Mesenteric fat pad (tissue), 1 donor: Measurements from ENCODE around the gene FRMD6. TPM values are rescaled to one million over a fixed set of nuclear protein-coding genes. Genes with fewer than 3 reads are reported as not detected.

Experiments used
- DNase-seq: peaks from one replicate; pipeline ENCODE4 v3.0.0-alpha.2; 2020; ENCODE audit warnings: low spot score
- long read RNA-seq: library from polyadenylated mRNA; unstranded; transcript quantifications from one replicate; pipeline ENCODE4 v2.0.0, GENCODE V29; 2020
- total RNA-seq: library from RNA; stranded (reverse); fragmentation: NEBNext Ultra II Directional; extraction: Animal tissue kit (Norgen Biotek cat#: 25700); gene quantifications from one replicate; pipeline ENCODE4 v1.2.1, GENCODE V29; 2021
- donor health status: DM: yes; HTN: yes; CAD: no.

Gene FRMD6
- 19.0 TPM for total RNA-seq
- long read RNA-seq, partial matches to known transcripts: 0 of 3 reads
- long read RNA-seq, other reads (novel, unspliced or antisense): 2 of 3 reads

DNA sequence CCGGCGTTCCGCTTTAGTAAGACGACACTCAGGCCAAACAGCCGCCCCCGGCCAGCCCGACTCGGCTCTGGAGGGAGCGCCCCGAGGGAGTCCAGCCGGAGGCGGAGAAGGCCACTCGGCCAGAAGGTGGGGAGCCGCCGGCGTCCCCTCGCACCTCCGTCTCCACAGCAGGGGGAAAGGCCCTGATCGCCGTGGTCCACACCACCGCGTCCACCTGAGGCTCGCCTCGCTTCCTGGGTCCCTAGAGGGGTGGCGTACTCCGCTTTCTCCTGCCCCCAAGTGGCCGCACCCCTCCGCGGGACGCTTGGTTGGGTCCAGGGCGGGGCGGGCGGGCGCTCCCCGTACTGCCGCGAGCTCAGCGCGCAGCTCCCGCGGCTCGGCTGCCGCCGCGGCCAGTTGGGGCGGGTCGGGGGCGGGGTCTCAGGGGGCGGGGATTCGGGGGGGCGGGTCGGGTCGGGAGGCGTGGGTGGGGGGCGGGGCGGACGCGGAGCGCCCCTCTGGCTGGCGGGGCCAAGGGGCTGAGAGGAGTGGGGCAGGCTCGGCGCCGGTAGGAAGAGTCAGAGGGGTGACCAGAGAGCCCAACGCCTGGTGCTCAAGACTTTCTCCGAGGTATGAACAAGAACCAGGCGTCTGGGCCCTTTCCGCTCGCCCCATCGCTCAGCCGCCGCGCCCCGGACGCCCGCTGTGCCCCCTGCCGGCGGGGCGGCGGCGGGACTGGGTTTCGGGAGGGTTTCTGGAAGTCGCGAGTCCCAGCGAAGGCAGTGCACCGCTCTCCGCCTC, at the start of gene FRMD6:
Gene FRMD6 (plus strand): TSS at position 523 of the 780 bp plus-strand sequence. CDS start 37,927 bp downstream, outside the sequence.
- DNase-seq: peak; percentile 96

DNA sequence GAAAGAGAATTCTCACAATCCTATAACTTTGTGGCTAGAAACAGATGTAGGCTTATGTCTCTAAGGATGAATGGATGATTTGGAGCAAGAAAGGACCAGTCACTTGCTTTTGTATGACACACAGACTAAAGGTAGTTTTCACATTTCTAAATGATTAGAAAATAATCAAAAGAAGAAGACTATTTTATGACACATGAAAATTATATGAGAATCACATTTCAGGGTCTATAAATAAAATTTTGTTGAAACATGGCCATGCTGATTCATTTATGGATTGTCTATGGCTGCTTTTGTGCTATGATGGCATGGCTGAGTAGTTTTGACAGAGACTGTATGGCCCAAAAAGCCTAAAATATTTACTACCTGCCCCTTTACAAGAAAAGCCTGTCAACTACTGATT, 49.4 kb upstream of the FRMD6 start:
- DNase-seq: no peak

DNA sequence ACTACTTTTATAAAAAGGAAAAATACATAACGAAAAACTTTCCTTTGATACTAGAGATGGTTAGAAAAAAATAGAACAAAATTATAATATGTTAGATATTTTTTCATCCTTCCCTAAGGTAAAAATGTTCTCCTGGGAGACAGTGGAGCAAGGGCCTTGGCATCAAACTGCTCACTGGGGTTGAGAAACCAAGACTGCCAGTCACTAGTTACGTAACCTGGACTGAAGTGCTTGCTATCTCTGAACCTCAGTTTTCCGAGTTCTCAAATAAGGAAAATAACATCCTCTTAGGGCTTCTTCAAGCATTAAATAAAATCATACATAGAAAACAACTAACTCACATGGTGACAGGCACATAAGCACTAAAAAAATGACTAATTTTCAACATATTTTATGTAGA, 48.2 kb upstream of the FRMD6 start:
- DNase-seq: no peak

DNA sequence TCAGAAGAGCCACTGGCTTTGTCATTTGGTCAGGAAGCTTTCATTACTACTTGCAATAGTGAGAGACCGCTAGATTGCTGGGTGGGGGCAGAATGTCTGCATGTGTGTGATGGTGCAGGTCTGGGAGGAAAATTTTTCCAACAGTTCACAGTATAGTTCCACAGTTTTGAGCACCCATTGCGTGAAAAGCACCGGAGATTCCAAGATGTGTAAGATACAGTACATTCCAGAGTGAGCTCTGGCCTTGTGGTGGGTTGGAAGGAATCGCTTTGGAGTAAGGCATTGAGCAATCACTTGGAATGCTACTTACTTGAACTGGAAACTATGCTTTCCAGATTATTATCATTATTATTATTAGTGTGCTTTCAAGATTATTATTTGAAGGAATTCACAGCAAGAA, 47.6 kb upstream of the FRMD6 start:
- no peak for DNase-seq

DNA sequence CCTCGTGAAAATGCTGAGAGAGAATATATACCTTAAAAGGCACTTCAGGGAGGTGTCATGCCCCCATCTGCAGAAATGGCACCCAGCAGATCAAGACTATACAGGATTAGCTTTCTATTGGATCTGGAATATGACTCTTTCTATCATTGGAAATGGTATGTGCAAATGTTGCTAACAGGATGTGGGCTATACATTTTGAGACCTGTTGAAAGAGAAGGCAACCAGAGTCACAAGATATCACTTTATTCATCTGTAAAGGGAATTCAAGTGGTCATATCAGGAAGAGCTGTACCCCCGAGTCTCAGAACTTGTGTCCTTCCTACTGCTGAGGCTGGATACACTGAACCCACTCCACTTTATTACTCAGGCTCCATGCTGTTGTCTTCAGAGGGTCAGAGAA, 46.1 kb upstream of the FRMD6 start:
- DNase-seq: no peak

DNA sequence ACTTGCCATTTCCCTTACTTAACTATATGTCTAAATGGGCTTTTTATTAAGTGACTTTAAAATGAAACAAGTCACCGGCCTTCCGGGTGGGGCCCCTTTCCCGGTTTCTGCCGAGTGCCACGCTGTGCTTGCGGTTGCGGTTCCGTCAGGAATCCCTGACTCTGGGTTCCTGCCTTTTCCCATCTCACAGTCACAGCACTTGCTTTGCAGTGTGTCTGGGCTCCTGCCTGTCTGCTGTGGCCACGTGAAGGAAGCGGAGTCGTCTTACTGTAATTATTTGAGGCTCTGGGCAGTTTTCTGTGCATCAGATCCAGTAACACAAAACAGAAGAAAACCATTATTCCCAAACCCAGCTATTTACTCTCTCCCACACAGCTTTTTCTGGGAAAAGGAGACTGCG, 44.0 kb upstream of the FRMD6 start:
- no peak for DNase-seq

DNA sequence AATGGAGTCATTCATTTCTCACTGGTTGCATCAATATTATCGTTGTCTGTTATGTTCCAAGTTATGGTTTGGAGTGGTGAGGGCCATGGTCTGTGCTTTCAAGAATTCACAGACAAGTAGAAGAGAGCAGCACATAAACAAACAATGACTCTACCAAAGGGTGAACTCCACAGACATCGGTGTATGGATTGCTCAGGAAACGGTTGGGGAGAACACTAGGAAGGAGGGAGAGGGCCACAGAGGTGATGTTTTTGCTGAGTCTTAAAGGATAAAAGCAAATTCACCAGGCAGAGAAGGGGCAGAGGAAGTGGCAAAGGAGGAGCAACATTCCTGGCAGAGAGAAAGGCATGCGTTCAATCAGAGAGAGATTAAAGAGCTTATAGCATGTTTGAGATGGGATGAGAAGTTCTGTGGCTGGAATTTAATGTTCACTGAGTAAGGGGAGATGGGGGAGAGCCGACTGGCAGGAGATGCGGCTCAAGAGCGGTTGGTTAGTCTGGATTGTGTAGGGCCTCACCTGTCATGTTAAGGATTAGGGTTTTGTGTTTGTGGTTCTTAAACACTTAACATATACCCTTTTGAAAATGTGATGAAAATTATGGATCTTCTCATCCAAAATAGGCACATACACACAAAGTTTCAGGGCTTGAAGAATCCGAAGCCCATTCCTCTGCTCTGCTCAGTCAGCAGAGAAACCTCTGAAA, 42.3 kb upstream of the FRMD6 start:
- DNase-seq: no peak

DNA sequence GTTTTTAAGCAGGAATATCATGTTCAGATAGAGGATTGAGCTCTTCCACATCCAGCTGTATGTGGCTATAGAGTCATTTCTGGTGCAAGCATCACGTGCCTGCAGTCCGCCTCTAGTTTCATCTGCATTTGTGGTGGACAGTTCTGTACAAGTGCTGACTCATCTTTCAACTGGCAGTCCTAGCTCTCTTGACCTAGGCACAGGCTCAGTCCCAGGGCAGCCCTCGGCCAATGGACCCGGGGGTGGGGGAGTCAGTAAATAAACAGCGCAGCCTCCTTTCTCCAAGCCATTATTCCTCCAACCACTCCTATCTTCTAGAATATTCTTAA, 41.8 kb upstream of the FRMD6 start:
- no peak for DNase-seq

DNA sequence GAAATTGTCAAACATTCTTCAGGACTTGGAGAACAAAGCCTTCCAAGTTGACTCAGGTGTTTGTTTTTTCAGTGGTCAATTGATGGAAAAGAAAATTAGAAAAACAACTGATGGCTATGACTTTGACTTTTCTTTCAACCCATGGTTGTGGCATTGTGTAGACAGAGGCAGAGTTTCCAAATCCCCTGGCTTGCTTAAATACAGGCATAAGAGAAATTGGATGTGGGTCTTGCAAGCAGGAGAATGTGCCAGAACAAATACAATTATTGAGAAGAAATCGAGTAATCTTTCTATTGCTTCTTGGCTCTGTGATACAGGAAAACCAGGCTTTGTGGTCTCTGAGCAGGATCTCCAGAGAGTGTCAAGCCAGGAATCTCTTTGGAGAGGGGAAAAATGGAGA, 40.9 kb upstream of the FRMD6 start:
- DNase-seq: no peak

DNA sequence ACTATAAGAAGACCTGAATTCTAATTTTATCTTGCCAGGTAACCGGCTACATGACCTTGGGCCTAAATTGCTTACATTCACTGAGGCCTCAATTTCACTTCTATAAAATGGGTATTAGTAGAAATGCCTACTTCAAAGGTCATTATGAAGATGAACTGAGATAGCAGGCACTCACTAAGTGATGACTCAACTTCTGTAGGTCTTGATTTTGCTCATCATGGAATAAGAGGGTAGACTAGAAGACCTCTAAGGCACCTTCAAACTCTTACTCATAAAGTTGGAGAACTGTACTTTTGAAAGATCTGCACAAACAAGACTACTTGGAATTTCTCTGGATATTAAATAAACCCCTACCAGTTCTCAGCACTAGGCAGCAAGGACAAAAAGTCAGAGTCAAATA, 39.3 kb upstream of the FRMD6 start:
- no peak for DNase-seq

DNA sequence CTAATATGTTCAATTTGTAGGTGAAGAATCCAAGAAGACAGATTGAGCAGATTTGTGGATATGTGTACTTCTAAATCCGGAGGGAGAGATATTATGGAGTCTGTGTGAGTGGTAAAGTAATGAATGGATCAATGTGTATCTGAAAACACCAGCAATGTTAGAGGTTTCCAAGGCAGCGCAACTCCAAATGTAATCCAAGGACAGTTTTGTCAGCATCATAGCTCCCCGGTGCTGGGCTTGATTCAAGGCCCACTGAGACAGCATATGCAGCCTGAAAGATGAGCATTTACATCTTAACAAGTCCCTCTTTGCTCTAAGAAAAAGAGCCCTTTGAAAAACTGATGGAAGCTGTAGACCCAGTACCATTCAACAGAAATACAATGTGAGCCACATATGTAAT, 38.3 kb upstream of the FRMD6 start:
- no peak for DNase-seq

DNA sequence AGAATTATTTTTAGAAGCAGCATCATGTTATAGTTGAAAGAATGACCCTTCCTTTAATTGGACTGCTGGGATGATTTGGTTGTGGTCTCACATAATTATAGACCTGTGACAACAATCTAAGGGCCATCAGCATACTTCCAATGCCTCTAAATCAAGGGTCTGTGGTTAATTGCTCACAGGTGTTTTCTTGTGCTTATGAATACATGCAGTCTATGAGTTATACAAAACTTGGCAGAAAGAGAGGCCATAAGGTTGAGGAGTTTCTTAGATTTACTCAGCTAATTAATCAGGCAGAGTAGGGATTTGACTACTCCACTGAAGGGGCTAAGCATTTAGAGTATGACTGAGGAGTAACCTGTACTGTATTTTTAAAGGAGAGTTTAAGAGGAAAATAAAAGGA, 37.0 kb upstream of the FRMD6 start:
- DNase-seq: no peak

DNA sequence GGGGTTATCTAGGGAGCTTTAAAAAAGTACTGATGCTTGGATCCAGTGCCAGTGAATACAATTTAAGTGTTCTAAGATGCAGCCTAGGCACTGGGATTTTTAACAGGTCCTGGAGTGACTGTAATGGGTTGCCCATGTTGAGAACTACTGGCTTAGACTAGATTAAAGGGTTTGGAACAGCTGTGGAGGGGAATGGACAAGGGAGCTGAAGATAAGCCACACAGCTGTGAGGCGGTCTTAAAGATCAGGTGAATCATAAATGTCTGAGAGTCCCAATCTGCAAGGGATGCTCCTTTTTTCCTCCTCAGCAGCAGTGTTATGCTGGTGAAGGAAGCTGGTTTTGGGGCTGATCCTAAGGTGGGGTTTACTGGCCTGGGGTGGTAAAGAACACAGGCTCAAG, 35.5 kb upstream of the FRMD6 start:
- DNase-seq: no peak

DNA sequence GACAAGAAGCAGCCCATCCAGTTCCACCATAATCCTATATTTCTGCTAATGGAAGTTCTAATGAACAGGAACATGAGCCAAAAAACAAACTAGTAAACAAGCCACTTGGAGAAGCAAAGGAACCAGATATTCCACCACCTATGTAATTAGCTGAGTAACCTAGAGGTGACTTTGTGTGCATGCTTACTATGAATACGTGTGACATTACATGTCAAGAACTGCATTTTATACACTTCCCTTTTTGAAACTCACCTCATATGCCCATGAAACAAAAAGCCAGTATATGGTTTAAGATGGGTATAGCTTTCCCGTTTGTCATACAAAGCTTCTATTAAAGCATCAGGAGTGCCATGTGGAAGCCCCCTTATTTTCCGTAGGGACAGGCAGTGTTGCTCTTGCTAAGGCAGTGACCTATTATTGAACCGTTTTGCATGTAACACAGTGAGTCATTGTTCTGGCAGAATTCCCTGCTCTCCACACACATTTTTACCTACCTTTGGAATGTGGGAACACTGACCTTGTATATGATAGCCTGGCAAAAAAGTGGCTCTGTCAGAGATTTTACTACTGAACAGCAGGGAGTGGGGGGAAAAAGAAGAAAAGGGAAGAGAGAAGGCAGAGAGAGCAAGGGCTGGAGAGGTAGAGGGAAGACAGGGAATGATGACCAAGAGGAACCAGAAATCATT, 34.8 kb upstream of the FRMD6 start:
- DNase-seq: no peak

DNA sequence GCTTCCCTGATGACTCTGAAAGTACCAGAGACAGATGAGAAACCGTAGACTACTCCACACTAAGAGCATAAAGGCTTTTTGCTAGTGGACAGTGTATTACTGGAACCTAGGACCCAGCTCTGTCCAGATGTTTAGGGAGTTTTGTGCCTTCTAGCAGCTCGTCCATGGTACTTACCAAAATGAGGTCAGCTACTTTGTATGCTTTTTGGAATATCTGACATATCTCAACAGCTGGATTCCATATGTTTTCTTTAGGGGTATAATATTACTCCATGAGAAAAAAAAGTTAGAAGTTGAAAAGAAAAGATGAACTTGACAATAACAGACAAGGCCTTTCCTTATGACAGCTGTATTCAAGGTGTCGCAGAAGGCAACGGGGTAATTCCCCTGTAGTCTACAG, 32.1 kb upstream of the FRMD6 start:
- no peak for DNase-seq

DNA sequence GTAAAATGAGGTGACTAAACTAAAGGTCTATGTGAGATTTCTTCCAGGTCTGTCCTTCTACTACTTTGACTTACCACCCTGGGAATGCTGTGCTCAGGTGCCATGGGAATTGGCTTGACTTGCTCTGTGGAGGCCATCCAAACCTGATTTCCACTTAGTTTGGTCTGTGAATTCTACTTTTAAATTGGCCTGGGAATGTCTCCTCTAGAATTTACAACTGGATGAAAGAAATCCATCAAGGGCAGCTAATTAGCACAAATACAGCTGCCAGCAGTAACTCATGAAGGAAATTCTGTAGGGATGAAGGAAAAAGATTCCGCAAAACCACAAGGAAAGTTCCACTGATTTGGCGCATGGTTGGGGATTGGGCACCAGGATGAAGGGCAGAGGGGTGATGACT, 31.7 kb upstream of the FRMD6 start:
- no peak for DNase-seq

DNA sequence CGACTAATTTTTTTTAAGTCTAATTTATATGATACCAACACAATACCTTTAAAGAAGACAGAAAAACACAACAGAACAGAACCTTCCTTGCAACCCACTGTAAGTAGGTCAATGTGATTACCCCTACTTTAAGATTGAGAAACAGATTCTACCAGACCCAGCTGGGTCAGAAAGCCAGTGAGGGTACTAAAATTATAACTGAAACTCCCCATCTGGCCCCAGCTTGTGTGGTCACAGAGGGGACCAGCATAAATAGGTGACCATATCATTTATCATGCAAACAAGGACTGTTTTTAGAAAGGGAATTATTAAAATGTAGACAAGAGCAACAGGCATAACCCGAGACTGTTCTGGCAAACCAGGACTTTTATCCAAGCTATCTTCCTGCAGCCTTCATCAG, 30.1 kb upstream of the FRMD6 start:
- no peak for DNase-seq

DNA sequence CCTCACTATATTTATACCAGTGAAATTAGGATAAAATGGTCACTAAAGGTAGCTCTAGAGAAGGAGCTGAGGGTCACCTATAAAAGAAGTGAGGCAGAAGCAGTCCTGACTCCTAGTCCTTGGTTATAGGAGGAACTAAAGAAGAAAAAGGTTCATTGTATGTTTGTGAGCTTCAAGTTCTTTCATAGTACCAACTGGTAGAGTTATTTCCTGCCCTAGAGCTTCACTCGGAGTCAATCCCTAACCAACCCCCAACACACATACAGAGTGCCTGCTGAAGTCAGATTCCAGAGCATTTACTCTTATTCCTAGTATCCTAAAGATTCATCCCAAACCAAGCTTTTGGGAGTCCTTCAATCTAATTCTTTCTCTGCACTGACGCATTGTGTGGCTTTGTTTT, 29.3 kb upstream of the FRMD6 start:
- no peak for DNase-seq

DNA sequence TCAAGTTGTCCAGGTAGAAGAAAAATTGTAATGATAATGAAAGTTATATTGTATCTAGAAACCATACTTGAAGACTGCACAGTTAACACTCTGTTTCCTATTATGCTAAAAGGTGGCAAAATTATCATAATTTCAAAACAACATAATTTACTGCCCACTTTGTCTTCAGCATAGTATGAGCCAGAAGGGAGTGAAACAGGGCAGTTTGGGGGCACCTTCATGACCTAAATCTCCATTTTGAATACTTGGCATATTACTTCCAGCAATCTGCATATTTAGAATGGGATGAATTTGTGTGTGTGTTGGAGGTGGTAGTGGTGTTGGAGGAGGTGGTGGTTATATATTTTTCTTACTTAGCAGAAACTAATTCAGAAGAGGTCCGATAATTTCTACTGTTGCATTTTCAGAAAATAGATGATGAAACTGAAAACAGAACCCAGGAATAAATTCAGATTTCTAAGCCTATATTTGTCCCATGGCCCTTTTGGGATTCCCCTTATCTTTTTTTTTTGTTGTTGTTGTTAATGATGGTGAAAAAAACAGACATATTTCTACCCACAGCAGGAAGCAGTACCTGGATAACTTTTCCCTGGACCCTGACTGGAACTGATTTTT, 26.6 kb upstream of the FRMD6 start:
- DNase-seq: no peak

DNA sequence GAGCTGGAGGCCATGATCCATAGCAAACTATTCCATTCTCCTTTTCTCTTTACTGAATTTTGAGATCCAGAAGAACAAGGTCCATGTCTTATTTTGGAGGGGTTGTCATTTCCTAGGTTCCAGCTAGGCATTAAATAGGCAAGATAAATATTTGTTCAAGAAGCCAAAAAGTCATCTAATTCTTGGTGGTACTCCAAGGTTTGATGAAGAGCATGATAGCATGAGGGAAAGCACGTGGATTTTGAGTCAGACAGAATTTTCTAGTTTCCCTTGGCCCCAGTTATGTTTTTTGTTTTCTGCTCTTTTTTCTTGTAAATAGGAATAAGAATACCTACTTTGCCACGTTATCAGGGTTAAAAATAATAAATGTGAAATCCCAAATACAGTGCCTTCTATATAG, 25.5 kb upstream of the FRMD6 start:
- no peak for DNase-seq

DNA sequence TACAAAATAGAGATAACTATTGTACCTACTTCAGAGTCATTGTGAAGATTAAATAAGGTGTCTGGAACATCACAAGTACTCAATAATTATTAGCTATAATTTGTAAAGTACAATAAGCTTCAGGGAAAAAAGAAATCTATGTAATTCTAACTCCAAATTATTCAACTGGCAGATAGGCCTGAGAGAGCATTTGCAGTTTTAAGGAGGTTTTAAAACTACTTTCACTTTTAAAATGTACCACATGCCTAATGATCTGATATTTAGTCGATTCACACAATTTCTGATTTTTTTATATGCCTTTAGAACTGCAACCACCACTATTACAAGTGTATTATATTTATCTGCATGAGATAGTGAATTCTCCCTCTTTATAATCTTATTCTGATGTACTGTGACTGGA, 24.9 kb upstream of the FRMD6 start:
- no peak for DNase-seq

DNA sequence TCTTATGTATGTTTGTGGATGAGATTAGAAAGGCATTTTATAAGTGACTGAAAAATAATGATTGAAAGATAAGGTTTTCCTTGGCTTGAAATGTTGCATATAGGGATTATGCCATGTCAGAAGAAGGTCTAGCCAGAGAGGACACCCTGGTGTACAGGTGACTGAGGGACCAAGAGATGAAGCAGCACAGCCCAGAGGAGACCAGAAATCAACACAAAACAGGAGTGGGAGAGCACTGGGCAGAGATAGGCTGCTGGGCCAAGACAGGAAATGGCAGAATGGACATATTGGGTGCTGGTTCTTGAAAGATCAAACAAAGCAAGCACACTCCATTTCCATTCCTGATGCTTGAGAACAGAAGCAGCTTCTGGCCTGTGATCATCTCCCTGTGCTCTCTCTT, 24.4 kb upstream of the FRMD6 start:
- DNase-seq: no peak
